C4-2B (cell line): ENCODE results near the gene LHX8.
"Not testable (repeated sequence)": the region's sequence is repeated elsewhere in the genome, so short reads cannot be mapped to it uniquely, and the experiment has no call there.

ENCODE experiments used
- H3K27ac ChIP-seq: fragments of 450-650 bp; 2 replicates; pipeline ENCODE4 v1.5.1; 2017
- CTCF ChIP-seq: fragments of 450-650 bp; conservative IDR thresholded peaks from 2 replicates; pipeline ENCODE4 v1.5.1; 2017; ENCODE audit warnings: mild to moderate bottlenecking
- ZFX ChIP-seq: fragments of 450-650 bp; IDR thresholded peaks from 2 replicates; pipeline ENCODE4 v1.6.1; 2017

LHX8 gene

GRCh38 chr1:75133750-75134646, at the start of gene LHX8:
Gene LHX8 (plus strand): TSS chr1:75134388. CDS start chr1:75136615, 2,227 bp downstream.
- no peak for TF ChIP-seq ZFX
- no peak for TF ChIP-seq CTCF
- H3K27ac ChIP-seq: no peak within 1 kb of the TSS

GRCh38 chr1:75085931-75086330, 48.3 kb upstream of the LHX8 start:
- TF ChIP-seq CTCF (no peak), ZFX (no peak)
- no peak overlapping the region for H3K27ac ChIP-seq

DNA sequence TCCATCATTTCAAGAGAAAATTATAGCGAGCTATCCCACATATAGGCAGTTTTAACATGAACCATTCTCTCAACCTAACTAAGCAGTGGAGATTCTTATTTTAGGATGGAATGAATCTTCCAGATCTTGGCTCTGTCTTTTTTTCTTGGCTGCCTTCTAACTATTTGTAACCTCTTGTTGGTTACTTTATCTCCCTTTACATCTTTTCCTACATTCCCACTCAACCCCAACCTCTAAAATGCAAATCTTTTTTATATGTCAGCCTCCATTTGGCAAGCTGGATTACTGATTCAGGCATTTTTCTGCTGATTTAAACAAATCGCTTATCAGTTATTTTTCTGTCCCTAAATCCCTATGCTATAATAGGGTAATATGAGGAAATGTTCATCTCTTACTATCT, 46.9 kb upstream of the LHX8 start:
- no peak overlapping the region for H3K27ac ChIP-seq
- no peak for TF ChIP-seq CTCF
- no peak for TF ChIP-seq ZFX

DNA sequence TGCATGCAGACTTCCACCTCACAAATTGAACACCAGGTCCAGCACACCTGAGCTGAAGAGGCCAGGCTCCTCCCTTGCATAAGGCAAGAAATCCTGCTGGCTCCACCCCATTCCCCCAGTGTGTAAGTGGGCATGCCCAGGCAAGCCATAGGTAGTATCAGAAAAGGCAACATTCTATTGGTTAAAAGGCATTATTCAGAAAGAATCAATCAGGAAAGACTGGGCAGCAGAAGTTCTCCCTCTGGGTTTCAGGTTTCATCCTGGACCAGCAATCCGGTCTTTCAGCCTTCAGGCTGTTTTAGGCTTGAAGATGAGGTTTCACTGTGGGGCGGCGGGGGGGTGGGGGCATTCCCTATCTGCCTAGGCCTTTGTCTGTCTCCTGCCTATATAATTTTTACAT, 42.0 kb upstream of the LHX8 start:
- no peak overlapping the region for H3K27ac ChIP-seq
- TF ChIP-seq CTCF (no peak), ZFX (no peak)

DNA sequence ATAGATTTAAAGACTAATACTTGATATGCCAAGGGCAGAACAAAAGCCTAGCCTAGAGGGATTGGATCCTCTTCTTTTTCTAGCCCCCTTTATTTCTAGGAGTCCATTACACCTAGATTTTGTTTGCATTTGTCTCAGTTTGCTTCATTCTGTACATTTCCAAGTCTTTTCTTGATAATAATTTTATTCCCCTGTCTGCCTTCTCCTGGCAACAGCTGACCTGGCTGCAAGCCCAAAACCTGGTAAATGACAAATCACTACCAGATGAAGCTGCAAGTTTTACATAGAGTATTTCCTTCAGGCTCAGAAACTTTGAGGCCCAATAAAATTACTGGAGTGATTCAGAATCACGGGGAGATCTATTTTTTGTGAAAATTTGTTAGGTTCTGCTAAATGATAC, 36.5 kb upstream of the LHX8 start:
- TF ChIP-seq ZFX (no peak), CTCF (no peak)
- H3K27ac ChIP-seq: no peak overlapping the region

GRCh38 chr1:75099581-75099980, 34.6 kb upstream of the LHX8 start:
- TF ChIP-seq CTCF (no peak), ZFX (no peak)
- H3K27ac ChIP-seq: no peak overlapping the region

GRCh38 chr1:75100481-75101092, 33.6 kb upstream of the LHX8 start:
- no peak for TF ChIP-seq CTCF
- TF ChIP-seq ZFX: no peak
- no peak overlapping the region for H3K27ac ChIP-seq

- H3K27ac ChIP-seq: not testable (repeated sequence)
Observed at GRCh38 chr1:75112362-75112951, 21.7 kb upstream of the LHX8 start.
